Activated naive CD8-positive, alpha-beta T cell (primary cell): ENCODE data around the gene U2AF1L4.

Experiments used
- H3K27ac Mint-ChIP-seq: one replicate; pipeline ENCODE4 v1.8.0; 2021; ENCODE audit warnings: mixed read lengths
- H3K27me3 Mint-ChIP-seq: one replicate; pipeline ENCODE4 v1.8.0; 2021; ENCODE audit warnings: mixed read lengths
- H3K36me3 Mint-ChIP-seq: one replicate; pipeline ENCODE4 v1.8.0; 2021; ENCODE audit warnings: mixed read lengths
- H3K4me1 Mint-ChIP-seq: one replicate; pipeline ENCODE4 v1.8.0; 2021; ENCODE audit warnings: low read depth, mixed read lengths
- H3K4me3 Mint-ChIP-seq: one replicate; pipeline ENCODE4 v1.8.0; 2021; ENCODE audit warnings: mild to moderate bottlenecking, mixed read lengths
- H3K9me3 Mint-ChIP-seq: one replicate; pipeline ENCODE4 v1.8.0; 2021; ENCODE audit warnings: low read depth, mixed read lengths

Gene U2AF1L4

GRCh38 chr19:35741203-35741515 lies 4.1 kb downstream of the U2AF1L4 start:
- peak overlapping the region; percentile 95 for H3K4me3 Mint-ChIP-seq
- H3K27me3 Mint-ChIP-seq, result no peaks in the 10 kb centered on the region
- peaks cover 5% of the 10 kb centered on the region for H3K36me3 Mint-ChIP-seq
- no peaks in the 10 kb centered on the region for H3K9me3 Mint-ChIP-seq
- peaks cover 53% of the 10 kb centered on the region for H3K4me1 Mint-ChIP-seq
- peak overlapping the region; percentile 93 for H3K27ac Mint-ChIP-seq

GRCh38 chr19:35740423-35741202 lies 4.6 kb downstream of the U2AF1L4 start:
- Mint-ChIP-seq H3K4me3 (peak overlapping the region; percentile 94), H3K27me3 (no peaks in the 10 kb centered on the region), H3K27ac (peak overlapping the region; percentile 93), H3K36me3 (peaks cover 5% of the 10 kb centered on the region), H3K4me1 (peaks cover 48% of the 10 kb centered on the region), H3K9me3 (no peaks in the 10 kb centered on the region)

- peak overlapping the region; percentile 94 for H3K4me3 Mint-ChIP-seq
- peaks cover 5% of the 10 kb centered on the region for H3K36me3 Mint-ChIP-seq
- H3K27ac Mint-ChIP-seq, result peak overlapping the region; percentile 93
Measured at GRCh38 chr19:35740108-35740422, 5.2 kb downstream of the U2AF1L4 start.

GRCh38 chr19:35739275-35740107 lies 5.7 kb downstream of the U2AF1L4 start:
- no peaks in the 10 kb centered on the region for H3K27me3 Mint-ChIP-seq
- H3K27ac Mint-ChIP-seq, result no peak overlapping the region
- H3K4me3 Mint-ChIP-seq, result peak overlapping the region; percentile 94
- peaks cover 42% of the 10 kb centered on the region for H3K4me1 Mint-ChIP-seq
- peaks cover 5% of the 10 kb centered on the region for H3K36me3 Mint-ChIP-seq
- no peaks in the 10 kb centered on the region for H3K9me3 Mint-ChIP-seq

More at GRCh38 chr19:35740108-35740422, 5.2 kb downstream of the U2AF1L4 start:
- Mint-ChIP-seq H3K27me3 (no peaks in the 10 kb centered on the region), H3K9me3 (no peaks in the 10 kb centered on the region), H3K4me1 (peaks cover 44% of the 10 kb centered on the region)

- Mint-ChIP-seq H3K4me3 (peak overlapping the region; percentile 30), H3K27me3 (no peaks in the 10 kb centered on the region), H3K27ac (peak overlapping the region; percentile 78), H3K9me3 (no peaks in the 10 kb centered on the region), H3K36me3 (peaks cover 5% of the 10 kb centered on the region), H3K4me1 (peaks cover 39% of the 10 kb centered on the region)
Measured at GRCh38 chr19:35738887-35739229, 6.4 kb downstream of the U2AF1L4 start.

- H3K4me1 Mint-ChIP-seq, result peaks cover 36% of the 10 kb centered on the region
- H3K36me3 Mint-ChIP-seq, result peaks cover 5% of the 10 kb centered on the region
- no peaks in the 10 kb centered on the region for H3K9me3 Mint-ChIP-seq
- H3K27ac Mint-ChIP-seq, result peak overlapping the region; percentile 78
- peak overlapping the region; percentile 30 for H3K4me3 Mint-ChIP-seq
- no peaks in the 10 kb centered on the region for H3K27me3 Mint-ChIP-seq
Measured at GRCh38 chr19:35738021-35738886, 7.0 kb downstream of the U2AF1L4 start.

GRCh38 chr19:35736913-35737886 lies 8.0 kb downstream of the U2AF1L4 start:
- Mint-ChIP-seq H3K27ac (peak overlapping the region; percentile 54), H3K9me3 (no peaks in the 10 kb centered on the region), H3K4me3 (no peak overlapping the region), H3K27me3 (no peaks in the 10 kb centered on the region), H3K4me1 (peaks cover 27% of the 10 kb centered on the region), H3K36me3 (peaks cover under 1% of the 10 kb centered on the region)

GRCh38 chr19:35734889-35735288 lies 10.3 kb downstream of the U2AF1L4 start:
- Mint-ChIP-seq H3K4me3 (no peak overlapping the region), H3K4me1 (peaks cover 17% of the 10 kb centered on the region), H3K9me3 (no peaks in the 10 kb centered on the region), H3K27me3 (no peaks in the 10 kb centered on the region), H3K36me3 (peaks cover 4% of the 10 kb centered on the region), H3K27ac (peak overlapping the region; percentile 35)

- Mint-ChIP-seq H3K4me3 (no peak overlapping the region), H3K27me3 (no peaks in the 10 kb centered on the region), H3K9me3 (no peaks in the 10 kb centered on the region), H3K27ac (peak overlapping the region; percentile 41), H3K4me1 (peaks cover 15% of the 10 kb centered on the region), H3K36me3 (peaks cover 4% of the 10 kb centered on the region)
Measured at GRCh38 chr19:35734273-35734672, 10.9 kb downstream of the U2AF1L4 start.

GRCh38 chr19:35733180-35734125 lies 11.8 kb downstream of the U2AF1L4 start:
- Mint-ChIP-seq H3K9me3 (no peaks in the 10 kb centered on the region), H3K27me3 (no peaks in the 10 kb centered on the region), H3K36me3 (peaks cover 4% of the 10 kb centered on the region)

GRCh38 chr19:35732540-35733179 lies 12.6 kb downstream of the U2AF1L4 start:
- no peaks in the 10 kb centered on the region for H3K9me3 Mint-ChIP-seq
- no peak overlapping the region for H3K27ac Mint-ChIP-seq
- H3K4me3 Mint-ChIP-seq, result no peak overlapping the region
- no peaks in the 10 kb centered on the region for H3K27me3 Mint-ChIP-seq
- H3K36me3 Mint-ChIP-seq, result peaks cover 4% of the 10 kb centered on the region
- peaks cover 12% of the 10 kb centered on the region for H3K4me1 Mint-ChIP-seq

More at GRCh38 chr19:35733180-35734125, 11.8 kb downstream of the U2AF1L4 start:
- H3K4me1 Mint-ChIP-seq, result peaks cover 12% of the 10 kb centered on the region
- H3K4me3 Mint-ChIP-seq, result no peak overlapping the region
- H3K27ac Mint-ChIP-seq, result peak overlapping the region; percentile 41

GRCh38 chr19:35731779-35732405 lies 13.3 kb downstream of the U2AF1L4 start:
- Mint-ChIP-seq H3K27ac (no peak overlapping the region), H3K4me3 (no peak overlapping the region), H3K27me3 (no peaks in the 10 kb centered on the region), H3K9me3 (no peaks in the 10 kb centered on the region), H3K4me1 (peaks cover 7% of the 10 kb centered on the region), H3K36me3 (peaks cover 4% of the 10 kb centered on the region)
